IPS-NIHi11 (cell line): Measurements from ENCODE around the gene IDUA.
"Not testable (repeated sequence)": the region's sequence is repeated elsewhere in the genome, so short reads cannot be mapped to it uniquely, and the experiment has no call there.

ENCODE experiments used
- DNase-seq: peaks from one replicate; pipeline ENCODE4 v3.0.0; 2012; ENCODE audit warnings: mixed read lengths, low spot score

Gene IDUA

GRCh38 chr4:1046581-1047011, 59.8 kb downstream of the IDUA start:
- peak; percentile 53 for DNase-seq

GRCh38 chr4:1047106-1047975, 60.5 kb downstream of the IDUA start:
- peak; percentile 33 for DNase-seq

DNA sequence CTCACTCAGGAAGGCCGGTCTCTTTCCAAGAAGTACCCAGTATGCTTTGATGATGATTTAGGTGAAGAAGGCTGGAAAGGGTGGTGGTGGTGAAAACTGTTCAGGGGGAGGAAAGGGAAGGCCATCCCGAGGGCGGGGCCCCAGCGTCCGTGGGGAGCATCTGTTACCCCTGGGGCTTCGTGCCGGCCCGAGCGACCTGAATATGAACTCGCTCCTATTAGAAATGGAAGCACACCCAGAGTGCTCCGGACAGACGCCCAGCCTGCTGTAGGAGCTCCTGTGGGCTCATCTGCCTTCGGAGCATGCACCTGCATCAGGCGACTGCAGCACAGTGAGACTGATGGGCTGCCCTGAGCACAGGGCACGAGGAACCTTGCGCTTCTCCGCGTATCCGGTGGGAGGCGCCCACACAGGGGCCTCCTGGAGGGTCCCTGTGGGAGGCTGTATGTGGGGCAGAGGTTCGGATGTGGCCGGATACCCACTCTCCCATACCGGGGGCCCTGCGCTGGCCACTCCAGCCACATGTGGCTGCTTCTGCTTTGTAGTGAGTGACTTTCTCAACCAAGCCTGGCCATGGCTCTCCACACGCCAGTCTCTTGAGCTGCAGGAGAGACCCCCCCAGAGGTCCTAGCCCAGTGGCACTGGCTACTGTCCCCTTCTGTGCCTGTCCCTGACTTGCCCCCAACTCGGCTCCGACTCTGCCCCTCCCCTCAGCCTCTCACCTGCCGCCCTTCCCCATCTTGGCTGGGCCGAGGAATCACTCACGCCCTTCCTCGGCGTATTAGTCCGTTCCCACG, 61.3 kb downstream of the IDUA start:
- peak; percentile 28 for DNase-seq

DNA sequence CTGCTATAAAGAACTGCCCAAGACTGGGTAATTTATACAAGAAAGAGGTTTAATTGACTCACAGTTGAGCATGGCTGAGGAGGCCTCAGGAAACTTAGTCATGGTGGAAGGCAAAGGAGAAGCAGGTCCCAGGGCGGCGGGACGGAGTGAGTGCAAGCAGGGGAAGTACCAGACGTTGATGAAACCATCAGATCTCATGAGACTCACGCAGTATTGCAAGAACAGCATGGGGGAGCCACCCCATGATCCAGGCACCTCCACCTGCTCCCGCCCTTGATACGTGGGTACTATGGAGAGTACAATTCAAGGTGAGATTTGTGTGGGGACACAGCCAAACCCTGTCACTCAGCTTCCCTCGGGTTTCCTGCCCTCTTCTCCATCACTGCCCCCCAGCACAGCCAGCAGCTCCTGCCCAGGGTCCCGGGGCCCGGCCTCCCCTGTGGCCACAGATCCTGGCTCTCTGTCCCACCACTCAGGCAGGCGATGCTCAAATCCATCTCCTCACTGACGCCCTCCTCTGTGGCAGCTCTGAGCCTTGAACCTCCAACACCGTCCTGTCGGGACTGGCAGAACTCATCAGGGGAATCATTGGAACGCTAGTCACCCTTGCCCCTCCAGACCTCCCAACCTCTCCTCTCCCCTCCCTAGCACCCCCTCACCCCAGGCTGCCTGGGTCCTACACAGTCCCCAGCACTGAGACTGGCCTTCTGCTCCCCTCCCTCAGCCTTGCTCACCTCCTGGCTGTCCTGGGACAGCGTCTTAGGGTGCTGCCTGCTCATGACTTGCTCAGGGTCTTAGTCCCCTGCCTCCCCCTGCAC, 62.1 kb downstream of the IDUA start:
- DNase-seq = no peak

- DNase-seq = no peak
Measured at GRCh38 chr4:1049591-1049905, 62.7 kb downstream of the IDUA start.

- no peak for DNase-seq
Measured at GRCh38 chr4:1050486-1051213, 63.8 kb downstream of the IDUA start.

DNA sequence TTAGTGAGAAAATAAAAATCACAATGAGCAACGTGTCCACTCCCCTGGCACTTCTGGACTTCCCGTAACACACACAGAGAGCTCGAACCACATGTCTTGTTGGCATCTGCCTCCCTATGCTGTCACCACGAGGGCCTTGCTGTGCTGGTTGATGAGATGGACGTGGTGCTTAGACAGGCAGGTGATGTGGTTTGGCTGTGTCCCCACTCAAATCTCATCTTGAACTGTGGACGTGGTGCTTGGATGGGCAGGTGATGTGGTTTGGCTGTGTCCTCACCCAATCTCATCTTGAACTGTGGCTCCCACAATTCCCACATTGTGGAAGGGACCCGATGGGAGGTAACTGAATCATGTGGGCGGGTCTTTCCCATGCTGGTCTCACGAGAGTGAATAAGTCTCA, 64.6 kb downstream of the IDUA start:
- no peak for DNase-seq

- DNase-seq = no peak
Measured at GRCh38 chr4:1052231-1052671, 65.4 kb downstream of the IDUA start.

GRCh38 chr4:1053080-1053661, 66.3 kb downstream of the IDUA start:
- DNase-seq = no peak

GRCh38 chr4:1053891-1054290, 67.0 kb downstream of the IDUA start:
- not testable (repeated sequence) for DNase-seq
